ENCODE data around the gene CDK5RAP2. TPM values are rescaled to one million over a fixed set of nuclear protein-coding genes. Genes with fewer than 3 reads are reported as not detected.

CDK5RAP2 gene
- total RNA-seq, 2 donors from 2014 or later, result 81.5 to 81.9 TPM

GRCh38 chr9:120353506-120353905 is 226.5 kb downstream of the CDK5RAP2 start:
- no peak for ATAC-seq (replicated peaks in 1 of 2)
- no peaks in the 10 kb centered on the region for H3K36me3 Mint-ChIP-seq (ENCODE audit: insufficient read depth in 2 of 2)
- no peaks in the 10 kb centered on the region for H3K27me3 Mint-ChIP-seq (ENCODE audit: low read depth)
- no peaks in the 10 kb centered on the region for H3K4me1 Mint-ChIP-seq (ENCODE audit: low read depth)
- H3K4me3 Mint-ChIP-seq, result no peak overlapping the region
- no peak overlapping the region for H3K27ac Mint-ChIP-seq
- H3K9me3 Mint-ChIP-seq, result no peaks in the 10 kb centered on the region
- no peak for DNase-seq

- Mint-ChIP-seq H3K9me3 (no peaks in the 10 kb centered on the region), H3K27ac (no peak overlapping the region), H3K36me3 (ENCODE audit: insufficient read depth in 2 of 2) (no peaks in the 10 kb centered on the region), H3K4me3 (no peak overlapping the region), H3K4me1 (ENCODE audit: low read depth) (no peaks in the 10 kb centered on the region), H3K27me3 (ENCODE audit: low read depth) (no peaks in the 10 kb centered on the region)
- ATAC-seq (replicated peaks in 1 of 2) (no peak), DNase-seq (no peak)
Measured at GRCh38 chr9:120351106-120351505, 228.9 kb downstream of the CDK5RAP2 start.

- Mint-ChIP-seq H3K27ac (no peak overlapping the region), H3K4me3 (no peak overlapping the region), H3K27me3 (ENCODE audit: low read depth) (no peaks in the 10 kb centered on the region), H3K36me3 (ENCODE audit: insufficient read depth in 2 of 2) (no peaks in the 10 kb centered on the region), H3K9me3 (no peaks in the 10 kb centered on the region), H3K4me1 (ENCODE audit: low read depth) (no peaks in the 10 kb centered on the region)
- no peak for DNase-seq
- ATAC-seq (replicated peaks in 1 of 2), result no peak
Measured at GRCh38 chr9:120350596-120350995, 229.4 kb downstream of the CDK5RAP2 start.

- Mint-ChIP-seq H3K27me3 (ENCODE audit: low read depth) (no peaks in the 10 kb centered on the region), H3K4me3 (no peak overlapping the region), H3K36me3 (ENCODE audit: insufficient read depth in 2 of 2) (no peaks in the 10 kb centered on the region), H3K4me1 (ENCODE audit: low read depth) (no peaks in the 10 kb centered on the region), H3K27ac (no peak overlapping the region), H3K9me3 (no peaks in the 10 kb centered on the region)
- ATAC-seq (replicated peaks in 1 of 2), result peak; percentile 41 to 44
- DNase-seq, result peak; percentile 23
Measured at GRCh38 chr9:120348951-120349429, 231.0 kb downstream of the CDK5RAP2 start.

- H3K36me3 Mint-ChIP-seq (ENCODE audit: insufficient read depth in 2 of 2), result no peaks in the 10 kb centered on the region
- no peaks in the 10 kb centered on the region for H3K4me1 Mint-ChIP-seq (ENCODE audit: low read depth)
- H3K27me3 Mint-ChIP-seq (ENCODE audit: low read depth), result no peaks in the 10 kb centered on the region
- no peak overlapping the region for H3K27ac Mint-ChIP-seq
- no peak for ATAC-seq (replicated peaks in 1 of 2)
- H3K4me3 Mint-ChIP-seq, result no peak overlapping the region
- H3K9me3 Mint-ChIP-seq, result no peaks in the 10 kb centered on the region
- no peak for DNase-seq
Measured at GRCh38 chr9:120345379-120345778, 234.6 kb downstream of the CDK5RAP2 start.

GRCh38 chr9:120344230-120344629 is 235.7 kb downstream of the CDK5RAP2 start:
- H3K36me3 Mint-ChIP-seq (ENCODE audit: insufficient read depth in 2 of 2), result no peaks in the 10 kb centered on the region
- H3K27me3 Mint-ChIP-seq (ENCODE audit: low read depth), result no peaks in the 10 kb centered on the region
- no peaks in the 10 kb centered on the region for H3K4me1 Mint-ChIP-seq (ENCODE audit: low read depth)
- no peaks in the 10 kb centered on the region for H3K9me3 Mint-ChIP-seq
- DNase-seq, result no peak
- no peak overlapping the region for H3K4me3 Mint-ChIP-seq
- no peak overlapping the region for H3K27ac Mint-ChIP-seq
- ATAC-seq (replicated peaks in 1 of 2), result no peak

- DNase-seq, result no peak
- no peak for ATAC-seq (replicated peaks in 1 of 2)
- no peaks in the 10 kb centered on the region for H3K9me3 Mint-ChIP-seq
- H3K27ac Mint-ChIP-seq, result no peak overlapping the region
- H3K36me3 Mint-ChIP-seq (ENCODE audit: insufficient read depth in 2 of 2), result no peaks in the 10 kb centered on the region
- H3K27me3 Mint-ChIP-seq (ENCODE audit: low read depth), result peaks cover 8% of the 10 kb centered on the region
- no peak overlapping the region for H3K4me3 Mint-ChIP-seq
- no peaks in the 10 kb centered on the region for H3K4me1 Mint-ChIP-seq (ENCODE audit: low read depth)
Measured at GRCh38 chr9:120343416-120343815, 236.6 kb downstream of the CDK5RAP2 start.

Other genes starting within 250 kb of the CDK5RAP2 start
- gene MEGF9, start 134.3 kb upstream of the CDK5RAP2 start, total RNA-seq, result 1 to 10 TPM; 5.5 to 7.4 TPM
- gene FBXW2, start 213.2 kb upstream of the CDK5RAP2 start, total RNA-seq, result 10 to 100 TPM; 72.6 to 78.5 TPM